Fibroblast of villous mesenchyme (primary cell): ENCODE data around the gene ACOT8. TPM values are rescaled to one million over a fixed set of nuclear protein-coding genes. Genes with fewer than 3 reads are reported as not detected.

ENCODE experiments used
- DNase-seq: peaks from one replicate; pipeline ENCODE4 v3.0.0-alpha.2; 2010; ENCODE audit warnings: low read depth
- H3K4me3 ChIP-seq: 2 replicates; pipeline ENCODE4 v1.5.1; 2011; ENCODE audit warnings: low read depth, mild to moderate bottlenecking, low read length
- total RNA-seq: library from RNA; depleted of rRNA; stranded (reverse); fragments of >200 nt; gene quantifications from 2 replicates; pipeline ENCODE4 v1.2.3, GENCODE V29; 2012
- TF ChIP-seq, protein P1 (sequence below): IDR thresholded peaks from 2 replicates; pipeline ENCODE4 v1.5.1; 2012; ENCODE audit warnings: low read depth, mild to moderate bottlenecking, low read length; ENCODE audit not compliant: insufficient read depth

Gene ACOT8
- total RNA-seq, 1 donor = 36.7 TPM

DNA sequence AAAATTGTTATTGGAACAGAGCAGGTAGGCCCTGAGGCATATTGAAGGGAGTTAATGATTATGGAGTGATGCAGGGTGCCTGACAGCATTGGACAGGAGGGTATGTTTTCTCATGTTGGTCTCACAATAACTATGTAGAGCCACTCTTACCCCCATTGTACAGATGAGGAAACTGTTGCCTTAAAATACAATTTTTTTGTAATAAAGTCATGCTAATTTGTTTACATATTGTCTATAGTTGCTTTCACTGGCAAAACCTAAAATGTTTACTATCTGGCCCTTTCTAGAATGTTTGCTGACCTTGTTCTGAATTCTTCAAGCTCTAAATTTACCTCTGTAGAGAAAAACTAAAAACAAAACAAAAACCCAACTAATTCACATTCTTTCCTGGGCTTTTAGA is 5.7 kb downstream of the ACOT8 start:
- TF ChIP-seq, protein P1, sequence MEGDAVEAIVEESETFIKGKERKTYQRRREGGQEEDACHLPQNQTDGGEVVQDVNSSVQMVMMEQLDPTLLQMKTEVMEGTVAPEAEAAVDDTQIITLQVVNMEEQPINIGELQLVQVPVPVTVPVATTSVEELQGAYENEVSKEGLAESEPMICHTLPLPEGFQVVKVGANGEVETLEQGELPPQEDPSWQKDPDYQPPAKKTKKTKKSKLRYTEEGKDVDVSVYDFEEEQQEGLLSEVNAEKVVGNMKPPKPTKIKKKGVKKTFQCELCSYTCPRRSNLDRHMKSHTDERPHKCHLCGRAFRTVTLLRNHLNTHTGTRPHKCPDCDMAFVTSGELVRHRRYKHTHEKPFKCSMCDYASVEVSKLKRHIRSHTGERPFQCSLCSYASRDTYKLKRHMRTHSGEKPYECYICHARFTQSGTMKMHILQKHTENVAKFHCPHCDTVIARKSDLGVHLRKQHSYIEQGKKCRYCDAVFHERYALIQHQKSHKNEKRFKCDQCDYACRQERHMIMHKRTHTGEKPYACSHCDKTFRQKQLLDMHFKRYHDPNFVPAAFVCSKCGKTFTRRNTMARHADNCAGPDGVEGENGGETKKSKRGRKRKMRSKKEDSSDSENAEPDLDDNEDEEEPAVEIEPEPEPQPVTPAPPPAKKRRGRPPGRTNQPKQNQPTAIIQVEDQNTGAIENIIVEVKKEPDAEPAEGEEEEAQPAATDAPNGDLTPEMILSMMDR = no peak
- no peak overlapping the region for H3K4me3 ChIP-seq
- DNase-seq = no peak

DNA sequence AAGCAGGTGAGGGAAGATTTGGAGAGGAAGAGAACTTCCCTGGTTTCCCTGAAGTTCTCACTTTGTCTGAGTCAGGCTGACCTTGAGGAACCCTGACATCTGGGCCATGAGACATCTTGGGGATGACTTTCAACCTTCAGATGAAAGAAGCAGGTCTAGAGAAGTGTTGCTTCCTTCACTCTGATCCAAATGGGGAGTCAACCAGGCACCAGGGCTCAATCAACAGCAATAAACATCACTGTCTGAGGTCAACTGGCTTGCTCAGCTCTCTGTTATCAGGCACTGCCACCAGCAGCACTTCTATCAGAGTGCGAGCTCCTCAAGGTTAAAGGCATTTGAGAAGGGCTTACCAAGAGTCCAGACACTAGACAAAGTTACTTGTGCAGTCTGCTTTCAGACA is 6.3 kb downstream of the ACOT8 start:
- H3K4me3 ChIP-seq = no peak overlapping the region
- DNase-seq = no peak
- TF ChIP-seq, protein P1 = no peak

DNA sequence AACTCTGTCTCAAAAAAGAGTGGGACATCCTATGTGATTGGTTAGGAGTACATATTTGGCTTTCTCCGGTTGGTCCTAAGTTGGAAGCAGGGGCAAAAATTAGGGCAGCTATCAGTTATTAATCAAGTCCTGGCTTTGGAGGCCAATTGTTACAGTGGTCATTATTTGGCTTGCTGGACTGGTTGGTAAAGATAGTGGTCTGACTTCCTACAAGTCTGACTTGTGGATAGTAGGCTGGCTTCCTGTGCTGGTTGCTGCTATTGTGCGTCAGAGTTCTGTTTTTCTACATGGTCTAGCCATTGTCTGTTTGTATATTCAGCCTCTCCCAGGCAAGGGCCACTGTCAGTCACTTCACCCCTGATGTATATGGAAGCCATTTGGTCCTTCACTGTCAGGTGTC is 7.0 kb downstream of the ACOT8 start:
- DNase-seq = no peak
- TF ChIP-seq, protein P1 = no peak
- H3K4me3 ChIP-seq = no peak overlapping the region

DNA sequence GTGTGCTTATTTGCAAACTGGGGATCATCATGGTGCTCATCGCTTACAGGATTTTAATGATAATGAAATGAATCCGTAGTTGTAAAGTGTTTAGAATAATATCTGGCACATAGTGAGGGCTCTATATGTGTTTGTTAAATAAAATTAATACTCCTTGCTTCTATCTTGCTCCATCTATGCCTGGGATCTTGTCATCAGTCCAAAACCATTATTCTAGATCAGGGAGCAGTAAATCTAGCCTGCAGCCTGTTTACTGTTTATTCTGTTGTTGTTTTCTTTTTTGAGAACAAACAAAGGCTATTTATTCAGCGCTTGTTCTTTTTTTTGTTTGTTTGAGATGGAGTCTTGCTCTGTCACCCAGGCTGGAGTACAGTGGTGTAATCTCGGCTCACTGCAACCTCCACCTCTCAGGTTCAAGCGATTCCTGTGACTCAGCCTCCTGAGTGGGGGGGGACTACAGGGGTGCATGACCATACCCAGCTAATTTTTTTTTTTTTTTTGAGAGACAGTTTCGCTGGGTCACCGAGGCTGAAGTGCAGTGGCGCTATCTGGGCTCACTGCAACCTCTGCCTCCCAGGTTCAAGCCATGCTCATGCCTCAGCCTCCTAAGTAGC is 8.1 kb downstream of the ACOT8 start:
- no peak for DNase-seq
- TF ChIP-seq, protein P1 = no peak
- H3K4me3 ChIP-seq = no peak overlapping the region

DNA sequence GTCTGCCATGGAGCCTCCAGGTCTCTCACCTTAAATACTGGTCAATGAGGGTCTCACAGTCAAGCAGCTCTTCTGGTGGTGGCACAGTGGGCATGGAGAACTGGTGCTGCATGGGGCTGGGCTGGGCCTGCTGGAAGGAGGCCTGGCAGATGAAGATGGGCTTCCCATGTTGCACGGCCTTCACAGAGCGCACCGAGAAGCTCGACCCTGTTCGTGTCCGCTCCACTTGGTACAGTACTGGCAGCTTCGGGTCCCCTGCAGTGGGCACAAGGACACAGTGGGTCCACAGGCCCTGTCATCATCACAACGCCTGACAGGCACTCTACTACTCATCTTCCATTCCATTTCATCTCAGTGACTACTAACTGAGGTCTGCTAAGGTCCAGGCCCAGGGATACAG is 8.8 kb downstream of the ACOT8 start:
- no peak overlapping the region for H3K4me3 ChIP-seq
- TF ChIP-seq, protein P1 = no peak
- DNase-seq = no peak

DNA sequence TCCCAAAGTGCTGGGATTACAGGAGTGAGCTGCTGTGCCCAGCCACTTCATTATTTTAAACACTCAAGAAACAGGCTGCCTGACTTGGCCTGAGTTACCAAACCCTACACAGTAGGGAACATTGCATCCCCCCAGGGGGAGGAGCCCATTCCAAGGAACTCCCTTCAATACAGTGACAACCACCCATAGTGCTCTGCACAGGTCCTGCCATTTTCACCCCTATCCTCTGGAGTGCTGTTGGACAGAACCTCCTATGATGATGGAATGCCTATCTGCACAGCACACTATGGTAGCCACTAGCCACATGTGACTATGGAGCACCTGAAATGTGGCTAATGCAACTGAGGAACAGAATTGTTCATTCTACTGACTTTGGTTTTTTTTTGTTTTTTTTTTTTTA is 11.7 kb downstream of the ACOT8 start:
- TF ChIP-seq, protein P1 = no peak
- DNase-seq = no peak

DNA sequence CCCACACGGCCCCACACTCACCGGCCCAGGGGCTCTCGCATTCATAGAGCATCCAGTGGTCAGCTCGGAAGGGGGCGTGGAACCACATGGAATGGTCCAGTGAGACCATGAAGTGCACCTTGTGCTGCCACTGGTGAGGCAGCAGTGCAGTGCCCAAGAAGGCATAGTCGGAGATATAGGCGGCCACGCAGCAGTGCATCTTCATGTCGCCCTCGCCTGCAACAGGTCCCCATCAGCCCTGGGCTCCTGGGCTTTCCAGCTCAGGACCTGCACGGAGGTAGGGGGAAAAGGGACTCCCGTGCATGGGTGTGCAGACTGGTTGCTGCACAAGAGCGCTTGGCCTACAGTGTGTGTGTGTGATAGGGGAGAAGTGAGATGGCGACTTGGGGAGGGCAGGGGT is 13.7 kb downstream of the ACOT8 start:
- TF ChIP-seq, protein P1 = no peak
- no peak overlapping the region for H3K4me3 ChIP-seq
- DNase-seq = no peak

More for the DNA sequence above, 11.7 kb downstream of the ACOT8 start:
- H3K4me3 ChIP-seq = no peak overlapping the region
